Thoracic aorta (tissue), 2 donors: Measurements from ENCODE around the gene CASTOR2. TPM values are rescaled to one million over a fixed set of nuclear protein-coding genes. Genes with fewer than 3 reads are reported as not detected.
"Not testable (repeated sequence)": the region's sequence is repeated elsewhere in the genome, so short reads cannot be mapped to it uniquely, and the experiment has no call there.

Experiments
- ATAC-seq: fragments of 150-250 bp; one replicate; pipeline ENCODE4 v1.8.0; 2017; ENCODE audit warnings: low read depth; ENCODE audit not compliant: insufficient number of reproducible peaks, low FRiP score
- DNase-seq: peaks from one replicate; pipeline ENCODE4 v3.0.0-alpha.2; 2020; ENCODE audit warnings: low spot score
- H3K27ac ChIP-seq, 2 donors: fragments of 200-600 bp; sonication (generic); 1 replicate in 1 of 2; 2 replicates in 1 of 2; pipeline ENCODE4 v1.5.1; 2016; ENCODE audit warnings: mild to moderate bottlenecking in 2 of 2, moderate library complexity in 2 of 2
- H3K27me3 ChIP-seq: fragments of 200-600 bp; sonication (generic); replicated peaks from 2 replicates; pipeline ENCODE4 v1.6.0; 2016; ENCODE audit warnings: mild to moderate bottlenecking; ENCODE audit not compliant: insufficient read depth
- H3K36me3 ChIP-seq: fragments of 200-600 bp; sonication (generic); one replicate; pipeline ENCODE4 v1.5.1; 2016
- H3K4me1 ChIP-seq, 2 donors: fragments of 200-600 bp; sonication (generic); 1 replicate in 1 of 2; 2 replicates in 1 of 2; pipeline versions ENCODE4 v1.5.1 to v1.6.0; 2016; ENCODE audit warnings: low read depth in 2 of 2, mild to moderate bottlenecking in 1 of 2; ENCODE audit not compliant: control insufficient read depth in 1 of 2
- H3K4me3 ChIP-seq: fragments of 200-600 bp; sonication (generic); 2 replicates; pipeline ENCODE4 v1.5.1; 2016; ENCODE audit warnings: mild to moderate bottlenecking
- H3K9me3 ChIP-seq: fragments of 200-600 bp; sonication (generic); 2 replicates; pipeline ENCODE4 v1.5.1; 2016
- total RNA-seq, 2 donors: library from RNA; depleted of rRNA; stranded (reverse); fragments of >200 nt; gene quantifications; one replicate each; pipeline versions ENCODE4 v1.1.0 to v1.2.3, GENCODE V29; 2016
- TF ChIP-seq, protein P1 (sequence below): fragments of 200-600 bp; sonication (generic); IDR thresholded peaks from one replicate; pipeline ENCODE4 v1.5.1; 2019; ENCODE audit warnings: antibody characterized with exemption

Gene CASTOR2
- total RNA-seq, 2 donors from 2014 or later, result 16.3 to 29.9 TPM

DNA sequence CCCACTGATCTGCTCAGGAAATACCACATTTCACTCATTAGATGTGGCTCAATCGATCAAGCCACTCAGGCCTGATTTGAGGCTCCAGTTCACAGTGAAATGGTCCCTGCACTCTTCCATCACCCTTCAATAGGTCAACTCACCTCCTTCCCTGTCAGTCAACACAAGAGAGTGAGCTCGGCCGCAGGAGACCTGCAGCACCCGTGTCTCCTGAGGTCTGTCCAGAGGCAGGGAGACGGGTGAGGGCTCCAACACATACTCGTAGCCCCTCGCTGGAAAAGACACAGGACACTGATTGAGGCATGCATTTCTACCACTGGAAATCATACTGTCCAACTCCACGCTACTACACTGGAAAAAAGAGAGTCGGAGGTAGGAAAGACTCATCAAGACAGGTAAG, 102.0 kb downstream of the CASTOR2 start:
- TF ChIP-seq, protein P1, sequence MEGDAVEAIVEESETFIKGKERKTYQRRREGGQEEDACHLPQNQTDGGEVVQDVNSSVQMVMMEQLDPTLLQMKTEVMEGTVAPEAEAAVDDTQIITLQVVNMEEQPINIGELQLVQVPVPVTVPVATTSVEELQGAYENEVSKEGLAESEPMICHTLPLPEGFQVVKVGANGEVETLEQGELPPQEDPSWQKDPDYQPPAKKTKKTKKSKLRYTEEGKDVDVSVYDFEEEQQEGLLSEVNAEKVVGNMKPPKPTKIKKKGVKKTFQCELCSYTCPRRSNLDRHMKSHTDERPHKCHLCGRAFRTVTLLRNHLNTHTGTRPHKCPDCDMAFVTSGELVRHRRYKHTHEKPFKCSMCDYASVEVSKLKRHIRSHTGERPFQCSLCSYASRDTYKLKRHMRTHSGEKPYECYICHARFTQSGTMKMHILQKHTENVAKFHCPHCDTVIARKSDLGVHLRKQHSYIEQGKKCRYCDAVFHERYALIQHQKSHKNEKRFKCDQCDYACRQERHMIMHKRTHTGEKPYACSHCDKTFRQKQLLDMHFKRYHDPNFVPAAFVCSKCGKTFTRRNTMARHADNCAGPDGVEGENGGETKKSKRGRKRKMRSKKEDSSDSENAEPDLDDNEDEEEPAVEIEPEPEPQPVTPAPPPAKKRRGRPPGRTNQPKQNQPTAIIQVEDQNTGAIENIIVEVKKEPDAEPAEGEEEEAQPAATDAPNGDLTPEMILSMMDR, result no peak
- ATAC-seq, result no peak
- H3K9me3 ChIP-seq, result no peaks in the 10 kb centered on the region
- H3K27me3 ChIP-seq, result no peaks in the 10 kb centered on the region
- peaks cover 80% of the 10 kb centered on the region for H3K36me3 ChIP-seq
- H3K4me3 ChIP-seq, result no peak overlapping the region
- no peaks in the 10 kb centered on the region for H3K4me1 ChIP-seq
- no peak for DNase-seq
- no peak overlapping the region for H3K27ac ChIP-seq

DNA sequence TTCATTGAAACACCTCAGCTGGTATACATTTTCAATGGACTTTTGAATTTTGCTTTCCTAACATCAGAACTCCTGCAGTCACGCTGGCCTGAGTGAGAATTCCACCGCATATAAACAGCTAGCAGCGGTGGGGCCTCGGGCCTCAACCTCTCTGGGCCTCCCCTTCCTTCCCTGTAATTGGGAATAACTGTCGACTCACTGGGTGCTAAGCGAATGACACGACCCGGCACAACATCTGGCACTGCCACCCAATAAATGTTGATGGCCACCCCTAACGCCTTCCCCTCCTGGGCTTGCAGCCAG, 108.4 kb downstream of the CASTOR2 start:
- DNase-seq, result no peak
- Histone ChIP-seq H3K27ac (peak overlapping the region; percentile 89 to 96), H3K4me1 (peaks cover 6 to 10% of the 10 kb centered on the region in 2 donors), H3K27me3 (no peaks in the 10 kb centered on the region), H3K4me3 (peak overlapping the region; percentile 95), H3K36me3 (peaks cover 26% of the 10 kb centered on the region), H3K9me3 (no peaks in the 10 kb centered on the region)
- ATAC-seq, result no peak
- TF ChIP-seq, protein P1, result no peak

DNA sequence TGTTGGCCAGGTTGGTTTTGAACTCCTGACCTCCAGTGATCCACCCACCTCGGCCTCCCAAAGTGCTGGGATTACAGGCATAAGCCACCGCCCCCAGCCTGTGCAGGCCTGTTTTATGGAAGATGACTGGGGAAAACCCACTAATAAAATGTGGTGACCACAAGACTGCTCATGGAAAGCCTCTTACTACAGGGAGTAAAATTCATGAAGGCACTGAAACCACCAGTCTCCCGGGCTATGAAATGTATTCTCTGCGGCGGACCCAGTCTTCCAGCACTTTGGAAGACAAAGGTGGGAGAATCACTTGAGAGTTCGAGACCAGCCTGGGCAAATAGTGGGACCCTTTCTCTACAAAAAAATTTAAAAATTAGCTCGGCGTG, 109.7 kb downstream of the CASTOR2 start:
- ATAC-seq, result not testable (repeated sequence)

More for the DNA sequence above, 109.7 kb downstream of the CASTOR2 start:
- H3K27me3 ChIP-seq, H3K4me1 ChIP-seq, DNase-seq, H3K9me3 ChIP-seq: not testable (repeated sequence)
- Histone ChIP-seq H3K36me3 (peaks cover 18% of the 10 kb centered on the region), H3K27ac (peak overlapping the region; percentile 89 to 96), H3K4me3 (peak overlapping the region; percentile 95)

Other genes with a start within 250 kb of the CASTOR2 start
- 10 to 100 TPM in 1 of 2 donors, 1 to 10 TPM in 1; 3.3 to 18.1 TPM for gene NCF1, start 190.7 kb upstream of the CASTOR2 start, total RNA-seq
- 10 to 100 TPM; 26.9 to 37.2 TPM for gene GTF2IRD2, start 113.1 kb upstream of the CASTOR2 start, total RNA-seq
- gene RCC1L, start 109.1 kb downstream of the CASTOR2 start, total RNA-seq, result 10 to 100 TPM; 37.6 to 42.5 TPM
- 10 to 100 TPM; 47.4 to 87.5 TPM for gene GTF2IRD2B, start 127.9 kb downstream of the CASTOR2 start, total RNA-seq